Measurements from ENCODE around the gene MAGEB3. TPM values are rescaled to one million over a fixed set of nuclear protein-coding genes. Genes with fewer than 3 reads are reported as not detected.
"Not testable (repeated sequence)": the region's sequence is repeated elsewhere in the genome, so short reads cannot be mapped to it uniquely, and the experiment has no call there.

The MAGEB3 gene
- polyA plus RNA-seq (2011; rRNA removed) = not detected in 2 replicates
- polyA minus RNA-seq (2011; rRNA and poly(A)+ RNA removed) = not detected in 2 replicates

- no peaks in the 10 kb centered on the region for H3K27me3 ChIP-seq (ENCODE audit: control insufficient read depth, insufficient read depth, low read length)
- ChIA-PET CTCF (no interaction called here), POLR2A (no interaction called here)
- H3K4me3 ChIP-seq (ENCODE audit: low read depth, low read length) = no peak within 1 kb of the TSS
- no peak for DNase-seq (ENCODE audit: low read depth)
- TF ChIP-seq, protein P1, sequence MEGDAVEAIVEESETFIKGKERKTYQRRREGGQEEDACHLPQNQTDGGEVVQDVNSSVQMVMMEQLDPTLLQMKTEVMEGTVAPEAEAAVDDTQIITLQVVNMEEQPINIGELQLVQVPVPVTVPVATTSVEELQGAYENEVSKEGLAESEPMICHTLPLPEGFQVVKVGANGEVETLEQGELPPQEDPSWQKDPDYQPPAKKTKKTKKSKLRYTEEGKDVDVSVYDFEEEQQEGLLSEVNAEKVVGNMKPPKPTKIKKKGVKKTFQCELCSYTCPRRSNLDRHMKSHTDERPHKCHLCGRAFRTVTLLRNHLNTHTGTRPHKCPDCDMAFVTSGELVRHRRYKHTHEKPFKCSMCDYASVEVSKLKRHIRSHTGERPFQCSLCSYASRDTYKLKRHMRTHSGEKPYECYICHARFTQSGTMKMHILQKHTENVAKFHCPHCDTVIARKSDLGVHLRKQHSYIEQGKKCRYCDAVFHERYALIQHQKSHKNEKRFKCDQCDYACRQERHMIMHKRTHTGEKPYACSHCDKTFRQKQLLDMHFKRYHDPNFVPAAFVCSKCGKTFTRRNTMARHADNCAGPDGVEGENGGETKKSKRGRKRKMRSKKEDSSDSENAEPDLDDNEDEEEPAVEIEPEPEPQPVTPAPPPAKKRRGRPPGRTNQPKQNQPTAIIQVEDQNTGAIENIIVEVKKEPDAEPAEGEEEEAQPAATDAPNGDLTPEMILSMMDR (IDR thresholded peaks at IDR 0.05; ENCODE audit: insufficient read depth, low read depth, low read length) = no peak
- H3K36me3 ChIP-seq (ENCODE audit: control insufficient read depth, insufficient read depth, low read length) = no peaks in the 10 kb centered on the region
Observed at GRCh38 chrX:30230395-30230794, at the start of gene MAGEB3. Gene MAGEB3, plus strand, starts transcription at chrX:30230657. Its CDS starts 5,268 bp downstream, at chrX:30235925.

DNA sequence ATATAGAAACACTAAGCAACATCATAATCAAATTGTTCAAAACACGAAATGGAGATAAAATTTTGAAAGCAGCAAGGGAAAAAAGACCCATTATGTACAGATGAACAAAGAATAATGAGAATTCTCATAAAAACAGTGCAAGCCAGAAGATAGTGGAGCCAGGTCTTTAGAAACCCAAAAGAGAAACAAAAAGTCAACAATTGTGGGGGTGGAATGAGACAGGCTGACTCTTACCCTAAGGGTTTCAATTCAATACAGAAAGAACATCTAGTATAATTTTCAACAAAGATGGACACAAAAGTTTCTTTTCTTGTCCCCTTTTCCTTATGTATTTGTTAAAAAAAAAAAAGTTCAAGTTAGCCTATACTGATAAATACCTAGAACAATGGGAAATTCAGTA, 49.1 kb upstream of the MAGEB3 start:
- ChIA-PET POLR2A (no interaction called here), CTCF (no interaction called here)
- no peaks in the 10 kb centered on the region for H3K36me3 ChIP-seq (ENCODE audit: control insufficient read depth, insufficient read depth, low read length)
- TF ChIP-seq, protein P1 (IDR thresholded peaks at IDR 0.05; ENCODE audit: insufficient read depth, low read depth, low read length) = no peak
- DNase-seq (ENCODE audit: low read depth) = no peak
- no peak overlapping the region for H3K4me3 ChIP-seq (ENCODE audit: low read depth, low read length)
- no peaks in the 10 kb centered on the region for H3K27me3 ChIP-seq (ENCODE audit: control insufficient read depth, insufficient read depth, low read length)

DNA sequence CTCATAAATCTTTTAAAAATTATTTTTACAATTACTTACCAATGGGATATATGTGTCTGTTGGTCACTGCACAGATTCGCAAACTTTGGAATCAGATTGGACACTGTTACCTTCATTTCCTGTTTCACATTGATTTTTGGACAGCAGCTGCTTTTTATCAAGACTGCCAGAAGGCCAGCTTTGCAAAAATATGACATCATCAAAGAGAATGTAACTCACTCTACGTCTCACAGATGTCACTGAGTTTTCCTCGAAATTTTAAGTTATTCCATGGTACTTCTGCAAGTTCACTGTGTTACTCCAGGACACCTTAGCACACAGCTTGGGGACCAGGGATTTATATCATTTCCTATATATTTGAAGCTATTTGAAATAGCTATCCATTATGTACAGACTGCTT, 46.9 kb upstream of the MAGEB3 start:
- no peaks in the 10 kb centered on the region for H3K36me3 ChIP-seq (ENCODE audit: control insufficient read depth, insufficient read depth, low read length)
- no peak overlapping the region for H3K4me3 ChIP-seq (ENCODE audit: low read depth, low read length)
- no peaks in the 10 kb centered on the region for H3K27me3 ChIP-seq (ENCODE audit: control insufficient read depth, insufficient read depth, low read length)
- TF ChIP-seq, protein P1 (IDR thresholded peaks at IDR 0.05; ENCODE audit: insufficient read depth, low read depth, low read length) = no peak
- CTCF ChIA-PET = interaction anchor here (1.1 kb wide), 1 partner anchor 9 kb away, joined by 6 read pairs; no protein-coding TSS in a partner anchor
- no peak for DNase-seq (ENCODE audit: low read depth)
- POLR2A ChIA-PET = no interaction called here

DNA sequence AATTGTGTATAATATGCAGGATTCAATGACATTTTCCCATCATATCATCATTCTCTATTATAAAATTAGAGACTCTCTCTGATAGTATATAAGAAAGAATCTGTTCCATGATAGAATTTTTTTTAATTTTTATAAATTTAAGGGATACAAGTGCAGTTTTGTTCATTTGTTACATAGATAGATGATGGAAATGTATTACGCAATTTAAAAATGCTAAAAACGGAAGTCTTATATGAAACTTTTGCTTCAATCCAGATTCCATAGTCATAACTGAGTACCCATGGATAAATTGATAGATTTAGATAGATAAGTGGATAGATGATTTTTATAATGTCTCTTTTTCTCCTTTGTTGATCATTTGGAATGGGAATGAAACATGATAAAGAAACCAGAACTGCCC, 40.0 kb upstream of the MAGEB3 start:
- ChIA-PET CTCF (interaction anchor here (0.6 kb wide), 1 partner anchor 12 kb away, joined by 4 read pairs; no protein-coding TSS in a partner anchor), POLR2A (no interaction called here)
- DNase-seq (ENCODE audit: low read depth) = no peak
- Histone ChIP-seq H3K36me3 (ENCODE audit: control insufficient read depth, insufficient read depth, low read length) (no peaks in the 10 kb centered on the region), H3K27me3 (ENCODE audit: control insufficient read depth, insufficient read depth, low read length) (no peaks in the 10 kb centered on the region), H3K4me3 (ENCODE audit: low read depth, low read length) (no peak overlapping the region)
- TF ChIP-seq, protein P1 (IDR thresholded peaks at IDR 0.05; ENCODE audit: insufficient read depth, low read depth, low read length) = no peak

DNA sequence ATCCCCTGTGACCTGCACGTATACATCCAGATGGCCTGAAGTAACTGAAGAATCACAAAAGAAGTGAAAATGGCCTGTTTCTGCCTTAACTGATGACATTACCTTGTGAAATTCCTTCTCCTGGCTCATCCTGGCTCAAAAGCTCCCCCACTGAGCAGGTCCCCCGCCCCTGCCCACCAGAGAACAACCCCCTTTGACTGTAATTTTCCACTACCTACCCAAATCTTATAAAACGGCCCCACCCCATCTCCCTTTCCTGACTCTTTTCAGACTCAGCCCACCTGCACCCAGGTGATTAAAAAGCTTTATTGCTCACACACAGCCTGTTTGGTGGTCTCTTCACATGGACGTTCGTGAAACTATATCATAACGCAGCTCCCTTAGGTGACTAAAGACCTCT, 36.5 kb upstream of the MAGEB3 start:
- H3K36me3 ChIP-seq (ENCODE audit: control insufficient read depth, insufficient read depth, low read length); DNase-seq (ENCODE audit: low read depth); H3K27me3 ChIP-seq (ENCODE audit: control insufficient read depth, insufficient read depth, low read length); H3K4me3 ChIP-seq (ENCODE audit: low read depth, low read length); POLR2A ChIA-PET: not testable (repeated sequence)
- CTCF ChIA-PET = interaction anchor here (1.8 kb wide), 1 partner anchor 52 kb away, joined by 7 read pairs; no protein-coding TSS in a partner anchor

DNA sequence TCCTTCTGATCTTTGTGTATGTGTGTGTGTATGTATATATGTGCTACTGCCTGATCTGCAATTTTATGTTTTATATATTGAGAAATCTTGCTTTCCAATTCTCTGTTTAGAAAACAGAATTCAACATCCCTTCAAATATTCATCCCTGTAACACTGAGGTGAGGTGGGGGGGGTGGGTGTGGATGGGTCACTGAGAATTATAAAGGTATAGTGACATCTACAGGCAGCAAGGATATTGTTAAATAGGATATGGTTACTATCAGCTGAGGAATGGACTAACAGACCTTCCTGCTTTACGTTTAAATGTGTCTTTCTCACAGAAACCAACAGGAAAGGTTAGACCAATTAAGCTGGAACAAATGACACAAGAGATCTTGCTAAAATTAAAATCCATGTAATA, 34.1 kb upstream of the MAGEB3 start:
- no peaks in the 10 kb centered on the region for H3K36me3 ChIP-seq (ENCODE audit: control insufficient read depth, insufficient read depth, low read length)
- ChIA-PET CTCF (interaction anchor here (1.0 kb wide), 1 partner anchor 54 kb away, joined by 5 read pairs; no protein-coding TSS in a partner anchor), POLR2A (no interaction called here)
- no peaks in the 10 kb centered on the region for H3K27me3 ChIP-seq (ENCODE audit: control insufficient read depth, insufficient read depth, low read length)
- H3K4me3 ChIP-seq (ENCODE audit: low read depth, low read length) = no peak overlapping the region
- no peak for DNase-seq (ENCODE audit: low read depth)
- TF ChIP-seq, protein P1 (IDR thresholded peaks at IDR 0.05; ENCODE audit: insufficient read depth, low read depth, low read length) = peak; percentile 15; the same call in 1 of the 2 replicates

All from BJ (cell line).